Hematopoietic multipotent progenitor cell treated with erythropoietin and hydrocortisone succinate and interleukin-3 and kit ligand, for 8 days (in vitro differentiated cells): ENCODE data around the gene TMEM40.

Source experiments
- DNase-seq: peaks from one replicate; pipeline ENCODE4 v3.0.0-alpha.2; 2015

Gene TMEM40

GRCh38 chr3:12775226-12775625 lies 16.2 kb upstream of the TMEM40 start:
- DNase-seq = no peak

GRCh38 chr3:12774619-12775018 lies 15.6 kb upstream of the TMEM40 start:
- no peak for DNase-seq

- peak; percentile 33 for DNase-seq
Observed at GRCh38 chr3:12773710-12774086, 14.6 kb upstream of the TMEM40 start.

DNA sequence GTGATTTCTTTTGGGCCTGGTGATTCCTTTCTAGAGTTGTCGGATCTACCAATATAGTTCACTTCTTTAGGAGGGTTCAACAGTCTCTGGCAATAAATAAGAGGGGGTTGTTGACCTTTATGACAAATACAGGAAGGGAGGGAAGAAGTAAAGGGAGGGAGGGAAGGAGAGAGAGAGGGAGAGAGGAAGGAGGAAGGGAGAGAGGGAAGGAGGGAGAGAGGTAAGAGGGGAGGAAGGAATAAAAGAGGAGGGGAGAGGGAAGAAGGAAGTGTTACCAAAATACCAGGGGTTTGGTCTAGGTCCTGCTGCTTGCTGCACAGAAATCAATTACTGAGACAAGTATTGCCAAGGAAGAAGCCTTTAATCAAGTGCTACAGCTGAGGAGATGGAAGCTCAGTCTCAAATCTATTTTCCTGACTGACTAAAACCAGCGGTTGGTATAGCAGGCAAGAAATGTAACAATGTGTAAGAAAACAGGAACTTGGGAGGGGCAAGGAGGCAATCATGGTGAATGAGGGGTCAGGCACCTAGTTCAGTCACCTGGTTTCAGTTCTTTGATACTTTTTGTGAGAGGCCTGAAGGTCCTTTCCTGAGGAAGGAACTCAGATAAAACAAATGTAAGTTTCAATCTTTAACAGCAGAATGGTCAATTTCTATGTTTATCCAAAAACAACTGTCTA lies 14.1 kb upstream of the TMEM40 start:
- no peak for DNase-seq

GRCh38 chr3:12772462-12772861 lies 13.4 kb upstream of the TMEM40 start:
- no peak for DNase-seq

DNA sequence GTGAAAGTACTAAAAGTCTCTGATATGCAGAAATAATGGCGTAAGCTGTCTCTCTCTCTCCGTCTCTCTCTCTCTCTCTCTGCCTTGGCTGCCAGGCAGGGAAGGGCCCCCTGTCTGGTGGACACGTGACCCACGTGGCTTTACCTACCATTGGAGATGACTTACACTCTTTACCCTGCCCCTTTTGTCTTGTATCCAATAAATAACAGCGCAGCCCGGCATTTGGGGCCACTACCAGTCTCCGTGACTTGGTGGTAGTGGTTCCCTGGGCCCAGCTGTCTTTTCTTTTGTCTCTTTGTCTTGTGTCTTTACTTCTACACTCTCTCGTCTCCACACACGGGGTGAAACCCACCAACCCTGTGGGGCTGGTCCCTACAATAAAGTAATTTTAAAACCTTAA lies 12.2 kb upstream of the TMEM40 start:
- DNase-seq = no peak

- DNase-seq = no peak
Observed at GRCh38 chr3:12769761-12770160, 10.7 kb upstream of the TMEM40 start.

GRCh38 chr3:12768579-12769527 lies 9.8 kb upstream of the TMEM40 start:
- no peak for DNase-seq

DNA sequence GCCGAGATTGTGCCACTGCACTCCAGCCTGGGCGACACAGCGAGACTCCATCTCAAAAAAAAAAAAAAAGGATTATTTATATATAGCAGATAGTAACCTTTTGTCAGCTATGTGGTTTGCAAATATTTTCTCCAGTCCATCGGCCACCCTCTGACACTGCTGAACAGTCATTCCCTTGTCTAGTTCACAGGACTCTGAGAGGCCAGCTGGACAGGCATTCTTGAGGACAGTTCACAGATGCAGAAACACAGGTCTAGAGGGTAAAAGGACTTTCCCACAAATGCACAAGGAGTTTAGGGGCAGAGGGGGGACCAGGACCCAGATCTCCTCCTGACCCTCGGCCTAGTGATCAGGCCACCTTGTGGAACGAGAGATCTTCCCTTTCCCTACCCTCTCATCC lies 7.5 kb upstream of the TMEM40 start:
- no peak for DNase-seq

DNA sequence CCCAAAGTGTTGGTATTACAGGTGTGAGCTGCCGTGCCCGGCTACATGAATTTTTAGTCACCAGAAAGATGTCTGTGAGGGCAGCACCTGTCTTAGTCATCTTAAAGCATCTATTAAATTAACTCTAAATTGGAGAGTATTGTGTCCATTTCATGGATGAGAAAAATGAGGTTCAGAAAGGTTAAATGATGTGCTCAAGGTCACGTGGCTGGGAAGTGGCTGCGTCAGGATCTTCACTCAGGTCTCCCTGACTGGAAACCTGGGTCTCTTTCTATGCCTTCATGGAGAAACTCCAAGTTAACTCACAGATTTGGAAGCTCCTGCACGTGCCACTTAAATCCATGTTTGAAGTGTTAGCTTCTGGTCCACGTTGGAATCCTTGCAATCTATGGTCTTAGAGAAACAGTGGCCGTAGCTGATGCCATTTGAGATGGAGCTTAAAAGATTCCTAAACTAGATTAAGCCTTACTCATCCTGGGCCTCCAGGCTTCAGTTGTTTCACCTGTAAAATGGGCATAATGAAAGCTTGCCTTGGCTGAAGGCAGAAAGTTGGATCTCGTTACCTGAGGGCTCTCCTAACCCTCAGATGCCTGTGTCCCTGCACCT lies 5.2 kb upstream of the TMEM40 start:
- DNase-seq = no peak

DNA sequence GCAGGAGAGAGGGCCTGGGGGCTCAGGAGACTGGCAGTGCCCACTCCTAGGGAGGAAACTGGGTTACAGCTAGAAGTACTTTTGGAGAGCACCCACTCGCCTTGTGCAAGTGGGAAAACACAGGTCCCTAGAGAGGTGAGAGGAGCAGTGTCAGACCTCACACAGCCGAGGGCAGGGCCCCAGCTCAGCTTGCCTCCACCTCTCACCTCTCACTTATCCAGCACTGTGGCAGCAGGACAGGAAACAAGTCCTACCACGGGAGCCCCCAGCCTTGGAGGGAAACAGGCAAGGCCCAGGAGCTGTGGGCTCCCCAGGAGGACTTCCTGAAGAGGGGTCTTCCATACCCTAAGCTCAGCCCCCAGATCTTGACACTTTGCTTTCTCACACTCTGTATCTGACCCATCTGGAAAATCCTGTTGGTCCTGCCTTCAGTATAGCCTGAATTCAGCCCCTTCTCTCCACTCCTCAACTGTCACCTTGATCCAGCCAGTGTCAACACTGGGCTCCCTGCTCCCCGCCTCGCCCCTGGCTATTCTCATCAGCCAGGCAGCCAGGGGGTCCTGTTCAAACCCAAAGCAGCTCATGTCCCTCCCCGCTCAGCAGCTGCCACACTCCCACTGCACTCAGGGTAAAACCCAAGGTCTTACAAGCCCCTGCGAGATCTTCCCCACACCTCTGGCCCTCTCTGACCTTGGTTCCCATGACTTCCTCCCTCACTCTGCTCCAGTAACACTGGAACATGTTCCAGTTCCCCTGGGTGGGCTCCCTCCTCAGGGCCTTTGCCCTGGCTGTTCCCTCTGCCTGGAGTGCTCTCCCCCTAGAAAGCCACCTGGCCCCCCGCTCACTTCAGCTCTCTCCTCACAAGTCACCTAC lies 870 bp upstream of the TMEM40 start:
- DNase-seq = no peak

- DNase-seq = peak; percentile 29
Observed at GRCh38 chr3:12758025-12758781, 856 bp downstream of the TMEM40 start.

DNA sequence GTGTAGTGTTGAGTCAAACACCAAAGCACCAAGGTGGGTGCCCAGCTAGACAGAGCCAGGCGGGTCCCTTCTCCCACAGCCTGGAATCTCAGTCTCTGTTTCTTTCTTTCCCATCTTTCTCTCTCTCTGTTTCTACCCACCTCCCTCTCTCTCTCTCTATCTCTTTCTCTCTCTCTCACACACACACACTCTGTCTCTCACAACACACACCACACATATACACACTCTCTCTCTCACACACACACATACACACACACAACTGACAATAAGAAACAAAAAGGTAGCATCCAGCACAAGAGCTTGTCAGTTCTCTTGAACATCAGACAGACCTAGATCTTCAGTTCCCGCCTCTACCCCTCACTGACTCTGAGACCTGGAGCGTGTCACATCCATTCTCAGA lies 2.4 kb downstream of the TMEM40 start:
- no peak for DNase-seq

DNA sequence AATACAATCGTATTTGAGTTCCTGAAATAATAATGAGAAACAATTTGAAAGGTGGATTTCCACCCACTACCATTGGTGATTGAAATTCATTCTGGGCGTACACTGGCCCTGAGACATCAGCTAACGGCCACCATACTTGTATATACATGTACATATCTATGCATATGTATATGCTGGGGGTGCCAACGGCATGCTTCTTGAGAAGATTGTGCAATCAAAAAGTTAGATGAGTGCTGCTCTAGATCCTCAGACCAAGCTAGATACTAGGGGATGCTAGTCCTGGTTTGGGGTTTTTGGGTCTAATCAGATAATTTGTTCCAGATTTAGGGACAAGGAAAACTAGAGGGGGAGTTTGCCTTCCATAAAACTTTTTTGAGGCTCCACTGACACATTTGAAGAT lies 2.9 kb downstream of the TMEM40 start:
- no peak for DNase-seq

- peak; percentile 75 for DNase-seq
Observed at GRCh38 chr3:12755754-12756153, 3.3 kb downstream of the TMEM40 start.

GRCh38 chr3:12754313-12754712 lies 4.7 kb downstream of the TMEM40 start:
- DNase-seq = no peak

GRCh38 chr3:12753275-12754028 lies 5.6 kb downstream of the TMEM40 start:
- DNase-seq = no peak

DNA sequence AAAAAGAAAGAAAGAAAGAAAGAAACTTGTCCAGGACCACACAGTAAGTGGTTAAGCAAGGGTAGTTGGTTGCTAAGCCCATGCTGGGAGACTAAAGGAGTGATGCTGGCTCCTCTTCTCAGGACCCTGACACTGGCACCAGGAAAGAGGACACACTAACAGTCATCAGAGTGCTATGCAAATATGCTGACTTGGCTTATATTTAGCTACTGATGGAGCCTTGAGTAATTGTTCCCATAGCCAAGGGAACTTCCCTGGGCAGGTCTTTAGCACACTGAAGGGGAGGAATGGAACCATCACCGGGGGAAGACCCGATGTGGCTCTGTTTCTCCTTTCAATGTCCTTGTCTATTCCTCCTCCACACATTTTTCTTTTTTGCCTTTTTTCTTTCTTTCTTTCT lies 6.2 kb downstream of the TMEM40 start:
- DNase-seq = no peak

GRCh38 chr3:12752102-12752501 lies 7.0 kb downstream of the TMEM40 start:
- no peak for DNase-seq

DNA sequence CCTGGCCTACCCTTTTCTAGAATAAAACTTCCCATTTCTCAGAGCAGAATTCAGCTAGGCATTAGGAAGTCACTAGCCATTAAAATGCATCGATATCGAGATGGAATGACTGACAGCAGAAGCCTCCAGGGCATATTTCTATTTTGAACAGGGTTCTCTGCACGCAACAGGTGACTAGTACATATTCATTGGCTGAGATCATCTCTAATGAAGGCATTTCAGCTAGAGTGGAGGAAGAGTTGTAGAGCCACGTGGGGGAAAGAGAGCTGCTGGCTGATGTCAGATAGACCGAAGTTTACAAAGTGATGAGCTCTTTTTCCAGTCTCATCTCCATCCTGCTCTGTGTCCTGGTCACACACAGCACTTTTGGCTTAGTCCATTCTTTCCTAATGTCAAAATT lies 7.5 kb downstream of the TMEM40 start:
- no peak for DNase-seq

GRCh38 chr3:12750658-12751071 lies 8.4 kb downstream of the TMEM40 start:
- DNase-seq = no peak
